ENCODE measurements around the gene DAP3.
"Not testable (repeated sequence)": the region's sequence is repeated elsewhere in the genome, so short reads cannot be mapped to it uniquely, and the experiment has no call there.

Gene DAP3

GRCh38 chr1:155767399-155767989 is 78.6 kb downstream of the DAP3 start:
- DNase-seq: not testable (repeated sequence)

GRCh38 chr1:155769257-155769656 is 80.4 kb downstream of the DAP3 start:
- DNase-seq: no peak

GRCh38 chr1:155773221-155773620 is 84.3 kb downstream of the DAP3 start:
- DNase-seq: no peak

GRCh38 chr1:155776414-155776813 is 87.5 kb downstream of the DAP3 start:
- DNase-seq: no peak

- no peak for DNase-seq
These were observed 88.7 kb downstream of the DAP3 start for GRCh38 chr1:155777582-155777981.
